ENCODE data around the gene PLPPR5.
A peak's percentile ranks its signal among the peaks of the same experiment; 100 is the strongest.

The PLPPR5 gene

DNA sequence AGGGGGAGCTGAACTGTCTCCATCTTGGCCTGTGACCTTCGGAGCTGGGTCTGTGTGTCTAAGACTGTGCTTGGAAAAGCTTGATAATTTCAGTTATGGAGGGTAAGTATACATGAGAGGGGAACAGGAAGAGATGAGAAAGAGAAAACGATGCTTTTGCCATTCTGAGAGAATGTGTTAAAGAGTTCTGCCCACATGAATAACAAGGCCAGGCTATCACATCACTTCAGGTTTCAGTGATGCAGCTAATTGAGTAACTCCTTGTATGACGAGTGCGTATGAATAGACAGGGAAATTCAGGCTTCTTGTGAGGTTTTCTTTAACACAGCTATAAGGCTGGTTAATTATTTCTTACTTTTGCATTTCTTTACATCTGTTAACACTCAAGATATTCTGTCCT is 81.0 kb downstream of the PLPPR5 start:
- H3K4me3 ChIP-seq (ENCODE audit: low read depth, low read length), result no peak overlapping the region
- DNase-seq (ENCODE audit: low read depth), result no peak

DNA sequence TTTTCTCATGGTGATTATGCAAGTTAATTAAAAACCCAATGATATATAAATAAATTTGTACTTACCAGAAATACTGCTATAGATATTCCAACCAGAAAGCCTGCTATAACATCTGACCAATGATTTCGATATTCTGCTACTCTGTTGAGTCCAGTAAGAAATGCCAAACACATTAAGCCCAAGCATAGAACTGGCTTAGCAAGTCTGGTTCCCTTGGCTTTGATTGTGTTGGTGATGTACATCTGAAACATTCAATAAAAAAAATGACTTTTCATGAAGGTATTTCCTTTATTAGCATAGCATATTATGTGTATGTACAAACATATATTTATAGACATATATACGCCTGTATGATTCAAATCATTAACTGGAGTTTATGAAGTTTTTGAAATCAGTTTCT is 82.8 kb downstream of the PLPPR5 start:
- no peak for DNase-seq (ENCODE audit: low read depth)
- no peak overlapping the region for H3K4me3 ChIP-seq (ENCODE audit: low read depth, low read length)

DNA sequence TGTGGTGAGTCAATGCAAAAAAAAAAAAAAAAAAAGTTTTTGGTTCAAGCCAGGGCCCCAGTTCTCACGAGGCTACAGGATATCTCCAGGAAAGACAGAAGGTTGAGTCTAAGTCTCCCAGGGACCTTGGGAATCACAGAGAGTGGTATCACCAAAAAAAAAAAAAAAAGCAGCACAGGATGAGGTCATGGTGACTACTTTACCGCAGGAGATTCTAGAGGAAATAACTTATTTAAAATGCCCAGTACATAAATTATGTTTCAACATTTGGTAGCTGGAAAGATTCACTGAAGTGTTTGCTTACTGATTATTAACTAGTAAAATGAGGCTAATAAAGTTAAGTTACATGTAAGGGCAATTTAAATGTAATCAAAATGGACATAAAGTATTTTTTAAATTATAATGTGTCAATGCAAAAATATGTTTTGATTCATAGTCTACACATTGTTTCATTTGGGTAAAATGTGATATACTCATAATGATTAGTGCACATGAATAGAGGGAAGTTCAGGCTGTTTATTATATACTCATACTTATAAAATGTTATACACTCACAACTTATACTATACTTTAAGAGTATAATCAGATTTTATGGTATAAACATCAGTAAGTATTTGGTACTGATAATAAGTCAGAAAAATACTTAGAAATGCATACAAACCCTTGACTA is 84.1 kb downstream of the PLPPR5 start:
- H3K4me3 ChIP-seq (ENCODE audit: low read depth, low read length), result no peak overlapping the region
- peak; percentile 53 for DNase-seq (ENCODE audit: low read depth)

DNA sequence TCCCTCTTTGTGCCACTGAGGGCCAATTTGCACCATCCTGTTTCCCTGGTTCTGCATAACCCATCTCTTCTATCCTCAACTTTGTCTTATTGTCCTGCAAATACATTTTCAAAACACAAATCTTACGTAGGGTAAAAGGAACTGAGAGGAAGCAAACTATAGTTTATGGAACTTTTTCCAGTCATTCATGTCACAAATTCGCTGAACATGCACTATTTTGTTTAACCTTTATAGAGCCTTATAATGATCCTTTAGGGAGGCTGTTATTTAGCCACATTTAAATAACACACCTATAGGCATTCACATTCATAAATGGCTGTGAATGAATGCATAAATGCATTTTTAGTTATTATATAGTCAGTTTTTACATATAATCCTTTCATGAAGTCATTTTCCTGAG is 85.0 kb downstream of the PLPPR5 start:
- no peak for DNase-seq (ENCODE audit: low read depth)
- H3K4me3 ChIP-seq (ENCODE audit: low read depth, low read length), result no peak overlapping the region

DNA sequence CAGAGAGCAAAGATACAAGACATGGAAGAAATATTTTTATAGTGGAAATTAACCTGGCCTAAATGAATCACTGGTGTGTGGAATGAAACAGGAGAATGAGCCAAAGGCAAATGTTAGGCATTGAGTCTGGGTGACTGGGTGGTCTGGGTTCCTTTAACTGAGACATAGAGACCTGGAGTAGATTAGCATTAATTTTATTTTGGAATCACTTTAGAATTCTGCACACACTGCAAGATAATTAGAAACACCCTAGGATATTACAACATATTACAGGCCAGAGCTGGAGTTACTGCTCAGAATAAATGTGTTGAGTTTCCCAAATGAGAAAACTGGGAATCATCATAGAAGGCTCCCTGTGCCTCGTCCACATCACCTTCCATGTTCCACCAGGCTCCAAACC is 85.5 kb downstream of the PLPPR5 start:
- no peak for DNase-seq (ENCODE audit: low read depth)

DNA sequence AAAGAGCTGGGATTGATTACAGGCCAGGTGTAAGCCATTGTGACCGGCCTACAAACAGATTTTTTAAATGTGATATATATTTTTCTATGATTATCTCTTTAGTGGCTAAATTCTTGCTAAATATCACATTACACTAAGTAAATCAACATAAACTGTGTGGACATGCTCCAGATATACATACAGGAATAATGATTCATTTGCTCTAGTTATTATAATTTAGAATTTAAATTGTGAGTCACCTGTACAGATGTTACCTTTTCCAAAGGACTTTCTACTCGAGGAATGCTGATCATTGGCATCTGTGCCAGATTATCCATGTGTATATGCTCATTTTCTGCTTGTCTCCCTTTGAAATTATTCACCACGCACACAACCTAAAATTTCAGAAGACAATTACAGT is 90.1 kb downstream of the PLPPR5 start:
- no peak for DNase-seq (ENCODE audit: low read depth)
- H3K4me3 ChIP-seq (ENCODE audit: low read depth, low read length), result no peak overlapping the region

More for the DNA sequence above, 85.5 kb downstream of the PLPPR5 start:
- no peak overlapping the region for H3K4me3 ChIP-seq (ENCODE audit: low read depth, low read length)

DNA sequence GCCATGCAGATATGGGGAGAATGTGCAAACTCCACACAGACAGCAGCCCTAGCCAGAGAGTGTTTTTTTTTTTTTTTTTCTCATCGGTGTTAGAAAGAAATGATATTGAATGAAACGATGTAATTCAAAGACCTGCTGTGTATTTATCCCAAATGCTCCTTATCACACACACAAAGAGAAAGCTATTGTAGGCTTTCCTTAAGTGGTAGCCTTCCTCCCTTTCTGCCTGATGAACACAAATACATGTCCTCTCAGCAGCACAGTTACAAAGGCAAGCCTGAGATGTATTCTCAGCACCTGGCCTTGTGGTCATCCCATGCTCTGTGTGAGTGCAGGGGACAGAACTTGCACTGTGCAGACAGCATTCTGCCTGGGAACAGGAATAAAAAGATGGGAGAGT is 93.8 kb downstream of the PLPPR5 start:
- DNase-seq (ENCODE audit: low read depth), result no peak

DNA sequence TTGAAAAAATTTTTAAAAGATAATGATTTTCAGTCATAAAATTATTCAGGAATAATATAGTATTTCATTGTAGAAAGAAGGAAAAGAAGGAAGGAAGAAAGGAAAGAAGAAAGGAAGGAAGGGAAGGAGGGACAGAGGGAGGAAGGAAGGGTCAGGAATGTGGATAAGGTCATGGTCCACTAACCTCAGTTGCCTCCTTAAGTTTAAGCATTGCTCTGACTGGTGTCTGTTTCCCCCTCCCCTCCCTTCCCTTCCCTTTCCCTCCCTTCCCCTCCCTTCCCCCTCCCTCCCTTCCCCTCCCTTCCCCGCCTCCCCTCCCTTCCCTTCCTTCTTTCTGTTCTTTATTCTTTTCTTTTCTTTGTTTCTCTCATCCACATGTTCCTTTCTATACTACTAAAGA is 95.7 kb downstream of the PLPPR5 start:
- no peak for DNase-seq (ENCODE audit: low read depth)
- no peak overlapping the region for H3K4me3 ChIP-seq (ENCODE audit: low read depth, low read length)

More for the DNA sequence above, 93.8 kb downstream of the PLPPR5 start:
- H3K4me3 ChIP-seq (ENCODE audit: low read depth, low read length), result no peak overlapping the region

DNA sequence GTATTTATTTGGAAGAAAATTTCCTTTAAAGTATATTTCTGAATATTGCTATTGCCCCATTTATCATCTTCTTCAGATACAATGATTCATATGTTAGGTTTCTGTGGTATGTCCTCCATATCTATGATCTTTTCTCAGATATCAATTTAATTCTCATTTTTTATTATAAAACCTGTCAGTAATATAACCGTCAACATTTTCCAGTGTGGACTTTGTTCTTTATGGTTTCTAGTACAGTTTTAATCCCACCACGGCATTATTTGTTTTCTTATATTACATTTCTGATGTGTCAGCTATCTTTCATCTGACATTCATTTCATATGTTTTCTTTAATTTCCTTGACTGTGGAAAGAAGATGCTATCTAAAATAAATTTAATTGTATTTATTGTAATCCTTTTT is 97.9 kb downstream of the PLPPR5 start:
- no peak overlapping the region for H3K4me3 ChIP-seq (ENCODE audit: low read depth, low read length)
- DNase-seq (ENCODE audit: low read depth), result no peak

DNA sequence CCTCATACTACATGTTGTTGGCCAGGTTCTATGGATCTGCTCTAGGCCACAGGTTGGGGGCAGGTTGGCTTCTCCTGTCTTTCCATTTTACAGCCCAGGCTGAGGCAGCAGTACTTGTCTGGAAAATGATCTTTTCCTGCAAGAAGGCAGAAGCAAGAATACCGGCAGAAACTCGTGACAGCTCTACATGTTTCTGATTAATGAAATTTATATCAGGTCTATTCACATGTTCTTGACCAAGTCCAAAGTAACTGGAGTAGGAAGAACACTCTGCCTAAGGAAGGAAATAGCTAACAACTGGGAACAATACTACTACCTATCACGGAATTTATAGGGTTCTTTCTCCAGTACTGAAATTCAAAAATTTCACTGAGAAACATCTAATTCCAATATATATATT is 98.3 kb downstream of the PLPPR5 start:
- H3K4me3 ChIP-seq (ENCODE audit: low read depth, low read length), result no peak overlapping the region
- no peak for DNase-seq (ENCODE audit: low read depth)

DNA sequence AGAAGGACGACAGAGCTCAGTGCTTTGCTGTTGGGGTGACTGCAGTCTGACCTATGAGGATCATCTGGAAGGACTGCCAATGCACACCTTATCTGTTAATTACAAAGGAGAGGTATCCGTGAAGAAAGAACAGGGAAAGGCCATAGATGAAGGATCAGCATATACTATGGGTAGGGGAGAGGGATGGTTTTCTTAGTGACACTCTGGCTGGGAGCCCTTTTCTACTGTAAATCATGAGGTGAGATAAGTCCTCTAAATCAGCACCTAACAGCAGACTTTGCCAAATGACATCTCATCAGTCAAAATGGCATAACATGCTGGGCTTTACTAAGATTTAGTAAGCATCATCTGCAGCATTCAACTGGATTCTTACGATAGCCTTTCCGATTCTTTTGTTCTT is 100.0 kb downstream of the PLPPR5 start:
- DNase-seq (ENCODE audit: low read depth), result no peak
- H3K4me3 ChIP-seq (ENCODE audit: low read depth, low read length), result no peak overlapping the region

DNA sequence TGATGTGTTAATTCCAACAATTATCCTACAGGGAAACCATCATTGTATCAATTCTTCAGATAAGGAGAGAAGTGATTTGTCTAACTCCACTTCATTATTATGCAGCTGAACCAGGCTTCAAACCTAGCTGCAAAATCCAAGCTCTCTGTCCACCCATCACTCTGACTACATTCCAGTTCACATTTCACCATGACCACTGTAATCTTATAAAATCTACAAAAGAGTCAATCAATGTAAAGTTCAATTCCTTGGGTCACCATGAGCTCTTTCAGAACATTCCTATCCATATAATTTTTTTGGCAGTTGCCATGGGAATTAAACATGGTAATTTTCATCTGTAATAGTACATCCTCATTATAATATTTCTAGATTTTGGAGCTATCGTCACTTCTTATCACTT is 100.9 kb downstream of the PLPPR5 start:
- peak; percentile 1 for DNase-seq (ENCODE audit: low read depth)

DNA sequence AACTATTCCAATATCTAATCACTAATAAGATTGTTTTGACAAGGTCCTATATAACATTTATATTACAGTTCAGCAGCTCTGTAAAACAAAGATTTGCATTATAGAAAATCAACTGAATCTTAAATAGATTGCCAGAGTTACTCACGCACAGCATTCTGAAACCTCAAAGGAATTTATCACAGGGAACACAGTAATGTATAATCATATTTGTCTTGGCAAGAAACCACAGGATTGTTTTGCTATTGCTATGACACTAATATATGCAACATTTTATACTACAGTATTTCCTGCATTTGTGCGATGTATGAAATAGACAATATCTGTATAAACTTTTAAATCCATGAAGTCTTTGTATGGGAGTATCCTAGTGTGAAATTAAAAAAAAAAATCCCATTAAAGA is 101.4 kb downstream of the PLPPR5 start:
- peak; percentile 64 for DNase-seq (ENCODE audit: low read depth)
- no peak overlapping the region for H3K4me3 ChIP-seq (ENCODE audit: low read depth, low read length)

More for the DNA sequence above, 100.9 kb downstream of the PLPPR5 start:
- H3K4me3 ChIP-seq (ENCODE audit: low read depth, low read length), result no peak overlapping the region

DNA sequence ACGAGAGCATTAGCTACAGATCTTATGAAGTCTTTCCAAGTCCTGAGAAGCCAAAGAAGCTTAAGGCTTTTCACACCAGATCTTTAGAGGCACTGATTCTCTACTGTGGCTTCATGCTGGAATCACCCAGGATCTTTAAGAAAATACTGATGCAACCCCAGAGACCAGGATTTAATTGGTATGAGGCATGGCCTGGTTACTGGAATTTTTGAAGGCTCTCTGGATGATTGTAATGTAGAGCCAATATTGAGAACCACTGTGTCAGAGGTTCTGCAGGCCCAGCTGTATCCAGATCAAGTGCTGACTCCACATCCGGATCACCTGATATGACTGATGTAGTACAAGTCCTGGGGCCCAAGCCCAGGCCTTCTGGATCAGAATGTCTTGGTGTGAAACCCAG is 105.7 kb downstream of the PLPPR5 start:
- DNase-seq (ENCODE audit: low read depth), result peak; percentile 12
- H3K4me3 ChIP-seq (ENCODE audit: low read depth, low read length), result no peak overlapping the region

DNA sequence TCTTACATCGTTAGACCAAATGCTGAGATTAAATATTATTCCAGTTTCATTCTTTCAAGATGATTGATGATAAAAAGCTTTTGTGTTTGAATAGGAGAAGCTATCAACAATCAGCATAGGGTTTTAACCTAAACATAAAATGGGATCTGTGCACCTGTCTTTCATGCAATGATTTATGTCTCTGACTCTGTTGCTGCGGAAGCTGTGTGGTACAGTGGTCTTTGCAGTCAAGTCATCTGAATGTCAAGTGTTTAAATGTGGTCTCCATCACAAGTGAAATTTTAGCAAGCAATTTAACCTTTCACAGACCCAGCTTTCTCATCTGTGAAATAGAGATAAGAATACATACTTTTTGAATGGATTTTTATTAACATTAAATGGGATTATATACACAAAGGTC is 107.2 kb downstream of the PLPPR5 start:
- no peak overlapping the region for H3K4me3 ChIP-seq (ENCODE audit: low read depth, low read length)
- DNase-seq (ENCODE audit: low read depth), result no peak

DNA sequence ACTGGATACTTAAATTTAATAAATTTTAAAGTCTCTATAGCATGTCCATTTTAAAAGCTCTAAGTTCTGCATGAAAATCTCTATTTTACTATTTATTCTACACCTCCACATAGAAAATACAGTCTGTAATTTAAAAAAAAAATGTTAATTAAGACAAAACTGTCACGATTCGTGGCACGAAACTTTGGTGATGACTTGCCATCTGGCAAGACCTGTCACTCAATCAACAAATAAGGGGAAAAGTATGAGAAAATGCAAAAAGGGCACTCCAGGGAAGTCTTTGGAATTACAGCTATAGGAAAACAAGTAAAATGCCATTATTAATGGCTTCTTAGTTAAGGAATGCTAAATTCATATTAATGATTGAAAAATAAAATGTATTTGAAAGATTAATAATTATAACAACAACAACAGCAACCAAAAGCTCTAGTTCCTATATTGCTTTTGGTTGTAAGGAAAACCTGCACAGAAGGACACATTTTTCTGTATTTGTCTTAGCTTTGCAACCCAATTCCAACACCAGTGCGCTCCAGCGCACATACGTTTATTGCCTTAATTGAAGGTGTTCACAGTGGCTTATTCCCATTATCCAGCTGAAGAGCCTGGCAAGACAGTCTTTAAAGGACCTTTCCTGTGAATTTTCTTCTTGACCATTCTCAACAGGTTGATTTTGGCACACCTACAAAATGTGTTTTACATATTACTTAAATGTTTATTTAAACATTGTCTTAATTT is 107.8 kb downstream of the PLPPR5 start:
- no peak for DNase-seq (ENCODE audit: low read depth)

DNA sequence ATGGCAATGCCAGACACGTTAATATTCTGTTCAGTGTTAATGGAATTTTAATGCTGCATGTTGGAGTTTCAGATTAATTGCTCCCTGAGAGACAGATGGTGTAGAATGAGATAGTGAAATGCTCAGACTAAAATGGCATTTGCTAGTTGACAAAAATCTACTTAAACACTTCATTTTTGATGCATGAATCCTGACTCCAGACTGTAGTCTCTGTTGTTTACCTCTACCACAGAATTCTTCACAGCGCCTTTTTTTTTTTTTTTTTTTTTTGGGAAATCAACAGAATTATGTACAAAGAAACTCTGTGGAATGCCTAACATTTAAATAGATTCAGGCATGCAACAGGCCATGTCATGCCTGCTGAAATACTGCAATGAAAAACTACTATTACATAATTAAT is 111.3 kb downstream of the PLPPR5 start:
- no peak overlapping the region for H3K4me3 ChIP-seq (ENCODE audit: low read depth, low read length)
- no peak for DNase-seq (ENCODE audit: low read depth)

More for the DNA sequence above, 107.8 kb downstream of the PLPPR5 start:
- H3K4me3 ChIP-seq (ENCODE audit: low read depth, low read length), result no peak overlapping the region

DNA sequence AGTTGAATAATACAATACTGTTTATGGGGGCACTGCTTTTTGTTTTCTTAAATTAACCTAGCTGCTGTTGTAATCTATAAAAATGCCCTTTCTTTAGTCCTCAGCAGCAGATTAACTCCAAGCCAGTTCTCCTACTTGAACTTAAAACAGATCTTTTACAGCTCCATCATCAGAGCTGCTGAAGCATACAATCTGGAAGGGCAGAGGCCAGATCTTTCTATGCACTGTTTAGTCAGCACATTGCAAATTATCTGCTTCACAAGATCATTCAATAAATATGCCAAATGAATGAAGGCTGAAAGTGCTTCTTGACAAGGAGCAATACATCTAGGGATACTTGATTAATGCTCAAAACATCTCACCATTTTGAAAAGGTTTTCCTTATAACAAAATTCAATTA is 115.8 kb downstream of the PLPPR5 start:
- DNase-seq (ENCODE audit: low read depth), result no peak
- H3K4me3 ChIP-seq (ENCODE audit: low read depth, low read length), result no peak overlapping the region

DNA sequence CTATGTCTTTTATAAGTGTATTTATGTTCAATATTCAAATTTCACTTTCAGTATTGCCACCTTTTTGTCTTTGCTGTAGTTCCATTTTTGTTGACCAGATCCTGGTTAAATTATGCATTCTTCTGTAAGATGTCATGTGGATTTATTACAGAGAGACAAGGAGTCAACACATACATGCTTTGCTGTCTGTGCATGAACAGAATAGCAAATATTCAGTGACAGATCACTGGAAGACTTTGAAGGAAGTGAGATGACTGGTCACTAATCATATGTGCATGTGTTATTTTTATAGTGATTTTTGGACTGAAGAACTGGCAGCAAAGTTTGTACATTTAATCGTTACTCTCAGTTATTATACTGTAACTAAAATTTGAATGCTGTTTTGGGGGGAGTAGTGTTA is 117.2 kb downstream of the PLPPR5 start:
- no peak for DNase-seq (ENCODE audit: low read depth)
- no peak overlapping the region for H3K4me3 ChIP-seq (ENCODE audit: low read depth, low read length)

DNA sequence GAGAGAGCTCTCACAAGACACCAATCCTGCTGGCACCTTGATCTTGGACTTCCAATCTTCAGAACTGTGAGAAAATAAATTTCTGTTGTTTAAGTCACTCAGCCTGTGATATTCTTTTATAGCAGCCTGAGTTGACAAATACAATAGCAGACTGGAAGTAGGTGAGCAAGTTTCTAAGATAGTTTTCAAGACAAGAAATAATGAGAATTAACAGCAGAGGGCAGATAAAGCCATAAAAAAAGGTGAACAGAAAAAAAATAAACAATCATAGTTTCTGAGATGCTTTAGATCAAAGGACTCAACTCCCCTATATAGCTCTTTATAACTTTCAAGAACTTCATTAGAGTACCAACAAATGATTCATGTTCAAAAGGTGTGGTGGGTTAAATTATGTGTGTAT is 119.8 kb downstream of the PLPPR5 start:
- DNase-seq (ENCODE audit: low read depth), result no peak

DNA sequence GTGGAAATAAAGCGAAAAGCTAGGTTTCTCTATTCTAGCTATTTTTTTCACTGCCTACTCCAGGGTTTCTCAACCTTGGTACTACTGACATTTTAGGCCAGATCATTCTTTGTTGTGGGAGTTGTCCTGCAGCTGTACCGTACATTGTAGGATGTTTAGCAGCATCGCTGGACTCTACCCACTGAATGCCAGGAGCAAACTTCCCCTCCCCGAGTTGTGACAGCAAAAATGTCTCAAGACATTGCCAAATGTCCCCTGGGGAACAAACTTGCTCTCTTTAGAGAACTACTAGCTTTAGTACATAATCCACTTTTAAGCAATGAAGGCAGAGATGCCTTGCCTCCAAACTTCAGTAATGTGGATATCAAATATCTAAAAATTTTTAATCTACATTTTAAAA is 122.8 kb downstream of the PLPPR5 start:
- no peak overlapping the region for H3K4me3 ChIP-seq (ENCODE audit: low read depth, low read length)
- DNase-seq (ENCODE audit: low read depth), result no peak

More for the DNA sequence above, 119.8 kb downstream of the PLPPR5 start:
- no peak overlapping the region for H3K4me3 ChIP-seq (ENCODE audit: low read depth, low read length)
